NCI-H1105 (cell line): Measurements from ENCODE around the gene OR1J4.
"Not testable (repeated sequence)": the region's sequence is repeated elsewhere in the genome, so short reads cannot be mapped to it uniquely, and the experiment has no call there.

Source experiments
- DNase-seq: peaks from one replicate; lab custom pipeline; 2025; lab: John Stamatoyannopoulos, UW

OR1J4 gene, protein sequence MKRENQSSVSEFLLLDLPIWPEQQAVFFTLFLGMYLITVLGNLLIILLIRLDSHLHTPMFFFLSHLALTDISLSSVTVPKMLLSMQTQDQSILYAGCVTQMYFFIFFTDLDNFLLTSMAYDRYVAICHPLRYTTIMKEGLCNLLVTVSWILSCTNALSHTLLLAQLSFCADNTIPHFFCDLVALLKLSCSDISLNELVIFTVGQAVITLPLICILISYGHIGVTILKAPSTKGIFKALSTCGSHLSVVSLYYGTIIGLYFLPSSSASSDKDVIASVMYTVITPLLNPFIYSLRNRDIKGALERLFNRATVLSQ

DNA sequence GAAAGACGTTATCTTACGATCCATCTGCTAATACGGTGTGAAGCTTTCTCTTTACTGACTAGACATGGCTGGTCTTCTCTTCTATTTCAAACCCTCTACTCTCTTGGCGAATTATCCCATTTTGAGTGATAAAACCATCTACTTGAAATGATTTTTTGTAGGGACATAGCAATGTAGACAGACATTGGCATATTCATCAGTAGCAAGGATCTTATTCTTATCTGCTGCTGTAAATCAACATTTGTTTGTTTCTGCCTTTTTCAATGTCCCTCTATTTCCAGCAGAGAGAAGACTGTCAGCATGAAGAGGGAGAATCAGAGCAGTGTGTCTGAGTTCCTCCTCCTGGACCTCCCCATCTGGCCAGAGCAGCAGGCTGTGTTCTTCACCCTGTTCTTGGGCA lies at the start of gene OR1J4:
Gene OR1J4 (plus strand): TSS at position 301 of the 400 bp plus-strand sequence. CDS start 0 bp downstream, at position 301.
- DNase-seq: no peak

DNA sequence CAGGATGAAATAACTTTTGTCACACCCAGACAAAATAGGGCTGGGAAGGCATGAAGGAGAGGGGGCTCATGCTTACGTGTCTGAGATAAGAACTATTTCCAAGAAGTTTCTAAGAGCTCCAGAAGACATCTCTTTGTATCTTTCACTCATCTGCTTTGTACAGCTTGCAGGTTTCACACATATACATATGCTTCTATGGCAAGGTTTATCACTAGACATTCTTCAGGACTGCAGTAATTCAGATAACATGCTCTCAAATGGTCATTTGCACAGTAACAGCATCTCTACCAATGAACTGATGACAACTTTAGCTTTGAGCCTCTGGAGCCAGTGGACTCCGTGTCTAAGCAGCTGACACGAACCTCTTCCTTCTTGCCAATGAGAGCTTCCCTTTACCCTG lies 44.4 kb upstream of the OR1J4 start:
- DNase-seq: no peak

DNA sequence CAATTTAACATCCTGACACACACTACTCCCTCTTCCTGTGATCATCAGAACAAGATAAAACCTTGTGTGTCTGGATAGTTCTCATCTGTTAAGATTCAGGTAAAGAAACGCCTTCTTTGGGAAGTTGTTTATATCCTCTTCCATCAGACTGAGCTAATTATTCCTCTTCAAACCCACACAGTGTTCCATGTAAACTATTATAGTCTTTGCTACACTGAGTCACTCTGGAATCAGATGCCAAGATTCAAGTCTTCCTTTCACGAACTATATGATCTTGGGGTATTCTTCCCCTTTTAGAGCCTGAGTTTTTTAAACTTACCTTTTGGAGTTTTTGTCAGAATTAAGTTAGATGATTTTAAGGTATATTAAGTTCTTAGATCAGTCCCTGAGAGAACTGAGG lies 43.2 kb upstream of the OR1J4 start:
- DNase-seq: no peak

DNA sequence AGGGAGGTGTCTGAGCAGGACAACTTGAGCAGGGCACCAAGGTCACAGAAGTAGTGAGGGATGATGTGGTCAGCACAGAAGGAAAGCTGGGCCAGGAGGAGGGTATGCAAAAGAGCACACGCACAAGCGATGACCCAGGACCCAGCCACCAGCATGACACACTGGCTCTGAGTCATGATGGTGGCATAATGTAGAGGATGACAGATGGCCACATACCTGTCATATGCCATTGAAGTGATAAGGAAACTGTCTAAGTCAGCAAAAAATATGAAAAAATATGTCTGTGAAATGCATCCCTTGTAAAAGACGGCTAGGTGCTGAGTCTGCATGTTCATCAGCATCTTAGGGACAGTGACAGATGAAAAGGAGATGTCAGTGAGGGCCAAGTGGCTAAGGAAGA lies 41.6 kb upstream of the OR1J4 start:
- DNase-seq: no peak

DNA sequence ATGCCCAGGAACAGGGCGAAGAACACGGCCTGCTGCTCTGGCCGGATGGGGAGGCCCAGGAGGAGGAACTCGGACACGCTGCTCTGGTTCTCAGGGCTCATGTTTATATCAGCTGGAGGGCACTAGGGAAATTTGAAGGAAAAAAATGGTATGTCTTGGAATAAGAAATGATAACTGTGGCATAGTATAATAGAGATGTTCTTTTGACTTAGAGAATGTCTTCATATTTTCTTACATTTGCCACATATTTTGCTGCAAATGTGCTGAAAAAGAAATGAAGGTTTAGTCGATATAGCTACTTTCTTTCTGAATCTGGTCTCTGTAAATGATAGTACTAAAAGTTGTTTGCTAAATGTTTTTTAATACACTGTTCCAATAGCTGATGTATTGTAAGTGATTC lies 41.1 kb upstream of the OR1J4 start, which contains the start of gene OR1J1:
Gene OR1J1 (minus strand): TSS at position 101 of the 400 bp plus-strand sequence. CDS start 0 bp downstream, at position 101.
- no peak for DNase-seq

DNA sequence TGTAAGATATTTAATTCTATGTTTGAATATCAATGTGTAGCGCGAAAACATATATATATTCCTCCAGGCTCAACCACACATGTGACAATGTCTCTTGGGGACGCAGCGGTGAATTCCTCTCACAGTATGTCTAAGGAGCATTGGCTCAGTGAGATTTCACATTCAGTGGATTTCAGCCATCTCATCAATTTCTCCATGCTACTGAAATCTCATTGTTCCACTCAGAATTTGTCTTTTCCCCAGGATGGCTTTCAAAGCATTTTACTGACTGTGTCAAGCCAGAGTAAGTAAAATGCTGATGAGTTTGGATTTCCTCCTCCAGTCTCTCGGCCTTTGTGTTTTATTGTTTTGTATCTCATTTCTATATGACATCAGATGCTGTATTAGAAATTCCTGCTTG lies 39.9 kb upstream of the OR1J4 start:
- no peak for DNase-seq

DNA sequence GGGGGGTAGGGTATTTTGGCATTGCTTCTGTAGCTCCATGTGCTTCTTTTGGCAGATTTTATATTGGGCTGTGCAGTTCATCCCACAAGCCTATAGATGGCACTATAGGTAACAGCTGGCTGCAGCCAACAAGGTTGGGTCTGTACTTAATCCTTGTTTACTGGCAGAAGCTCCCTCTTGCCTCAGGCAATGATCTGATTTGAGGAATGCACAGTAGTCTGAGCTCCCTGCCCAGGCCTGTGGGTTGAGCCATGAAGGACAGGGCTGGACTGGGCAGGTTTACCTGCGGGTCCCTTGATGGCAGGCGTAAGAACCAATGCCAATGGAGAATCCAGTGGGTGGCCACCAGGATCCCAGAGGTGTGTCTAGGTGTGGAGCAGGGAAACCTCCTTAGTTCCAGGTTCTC lies 20.1 kb upstream of the OR1J4 start:
- DNase-seq: no peak

DNA sequence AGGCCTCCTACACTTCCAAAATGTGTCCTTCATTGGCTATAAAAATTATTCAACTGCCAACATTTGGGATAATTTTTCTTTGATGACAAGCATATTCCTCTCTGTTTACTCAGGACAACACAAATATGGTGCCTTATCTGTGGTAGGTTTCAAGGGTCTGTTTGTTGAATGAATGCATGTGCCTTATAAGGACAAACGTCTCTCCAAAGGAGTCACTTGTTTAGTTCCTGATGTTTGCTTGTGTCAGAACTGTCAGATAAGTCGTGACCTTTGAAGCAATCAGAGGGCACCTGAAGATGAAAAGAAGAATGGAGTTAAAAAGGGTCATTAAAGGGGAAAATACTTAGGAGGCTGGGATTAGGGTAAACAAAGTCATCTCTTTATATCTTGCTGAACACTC lies 12.0 kb upstream of the OR1J4 start:
- DNase-seq: no peak

DNA sequence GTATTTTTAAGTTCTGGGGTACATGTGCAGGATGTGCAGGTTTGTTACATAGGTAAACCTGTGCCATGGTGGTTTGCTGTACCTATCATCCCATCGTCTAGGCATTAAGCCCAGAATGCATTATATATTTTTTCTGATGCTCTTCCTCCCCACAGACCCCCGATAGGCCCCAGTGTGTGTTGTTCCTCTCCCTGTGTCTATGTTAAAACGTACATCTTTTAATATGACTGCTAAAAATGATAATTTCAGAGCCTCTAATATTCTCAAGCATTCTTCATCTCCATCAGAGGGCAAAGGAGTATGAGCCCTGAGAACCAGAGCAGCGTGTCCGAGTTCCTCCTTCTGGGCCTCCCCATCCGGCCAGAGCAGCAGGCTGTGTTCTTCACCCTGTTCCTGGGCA lies 8.4 kb upstream of the OR1J4 start, which contains the start of gene OR1J2:
Gene OR1J2 (plus strand): TSS at position 301 of the 400 bp plus-strand sequence. CDS start 0 bp downstream, at position 301.
- DNase-seq: no peak

DNA sequence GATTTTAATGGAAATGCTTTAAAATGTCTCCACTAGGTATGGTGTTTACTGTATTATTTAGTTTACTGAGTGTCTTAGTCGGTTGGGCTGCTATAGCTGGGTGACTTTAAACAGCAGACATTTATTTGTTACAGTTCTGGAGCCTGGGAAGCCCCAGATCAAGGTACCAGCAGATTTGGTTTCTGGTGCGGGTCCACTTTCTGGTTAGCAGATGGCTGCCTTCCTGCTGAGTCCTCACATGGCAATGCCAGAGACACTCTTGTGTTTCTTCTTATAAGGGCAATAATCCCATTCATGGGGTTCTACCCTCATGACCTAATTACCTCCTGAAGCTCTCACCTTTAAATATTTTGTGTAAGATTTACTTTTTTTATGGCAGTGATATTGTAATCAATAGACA lies 715 bp upstream of the OR1J4 start:
- no peak for DNase-seq

DNA sequence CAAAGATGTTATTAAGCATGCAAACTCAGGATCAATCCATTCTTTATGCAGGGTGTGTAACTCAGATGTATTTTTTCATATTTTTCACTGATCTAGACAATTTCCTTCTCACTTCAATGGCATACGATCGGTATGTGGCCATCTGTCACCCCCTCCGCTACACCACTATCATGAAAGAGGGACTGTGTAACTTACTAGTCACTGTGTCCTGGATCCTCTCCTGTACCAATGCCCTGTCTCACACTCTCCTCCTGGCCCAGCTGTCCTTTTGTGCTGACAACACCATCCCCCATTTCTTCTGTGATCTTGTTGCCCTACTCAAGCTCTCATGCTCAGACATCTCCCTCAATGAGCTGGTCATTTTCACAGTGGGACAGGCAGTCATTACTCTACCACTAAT lies 435 bp downstream of the OR1J4 start:
- no peak for DNase-seq

DNA sequence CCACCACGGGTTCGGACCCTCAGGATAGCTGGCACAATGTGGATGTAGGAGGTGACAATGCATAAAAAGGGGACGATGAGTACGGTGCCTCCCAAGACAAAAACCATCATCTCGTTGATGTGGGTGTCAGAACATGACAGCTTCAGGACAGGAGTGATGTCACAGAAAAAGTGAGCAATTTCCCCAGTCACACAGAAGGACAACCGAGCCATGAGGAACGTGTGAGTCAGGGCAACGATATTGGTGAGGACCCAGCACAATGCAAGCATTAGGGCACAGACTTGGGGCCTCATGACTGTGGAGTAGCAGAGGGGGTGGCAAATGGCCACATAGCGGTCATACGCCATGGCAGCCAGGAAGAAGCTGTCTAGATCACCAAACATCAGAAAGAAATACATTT lies 7.7 kb downstream of the OR1J4 start:
- DNase-seq: no peak

DNA sequence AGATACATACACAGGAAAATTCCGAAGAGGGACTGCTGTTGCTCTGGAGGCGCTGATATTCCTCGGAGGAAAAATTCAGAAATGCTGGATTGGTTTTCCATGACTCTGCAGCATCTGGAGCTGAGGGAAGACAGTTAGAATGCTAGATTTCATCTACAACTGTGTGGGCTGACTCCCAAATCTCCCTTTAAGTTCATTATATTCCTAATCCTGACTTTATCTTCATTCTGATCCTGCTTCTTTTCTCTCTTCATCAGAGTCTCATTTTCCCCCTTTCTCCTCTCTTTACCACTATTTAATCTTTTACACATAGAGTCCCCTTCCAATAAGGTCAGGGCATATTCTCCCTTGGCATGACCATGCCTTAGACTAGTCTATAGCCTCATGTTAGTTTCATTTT lies 8.3 kb downstream of the OR1J4 start, which contains the start of gene OR1N1:
Gene OR1N1 (minus strand): TSS at position 101 of the 400 bp plus-strand sequence. CDS start 0 bp downstream, at position 101.
- no peak for DNase-seq

DNA sequence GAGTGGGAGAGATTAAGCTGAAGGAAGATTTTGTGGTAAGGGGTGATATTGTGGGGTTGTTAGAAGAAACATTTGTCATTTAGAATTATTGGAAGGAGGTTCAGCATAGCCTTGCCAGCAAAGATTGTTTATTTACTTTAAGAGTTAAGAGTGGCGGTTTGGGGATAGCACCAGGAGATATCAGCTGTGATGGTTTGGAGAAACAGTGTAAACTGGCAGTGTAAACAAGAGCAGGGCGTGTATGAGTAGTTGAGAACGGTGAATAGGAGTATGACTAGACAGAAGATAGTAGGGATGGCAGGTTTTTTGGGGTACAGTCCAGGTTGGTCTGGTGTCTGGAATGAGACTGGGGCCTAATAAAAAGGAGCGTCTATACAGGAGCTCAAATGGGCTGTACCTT lies 12.2 kb downstream of the OR1J4 start:
- not testable (repeated sequence) for DNase-seq

DNA sequence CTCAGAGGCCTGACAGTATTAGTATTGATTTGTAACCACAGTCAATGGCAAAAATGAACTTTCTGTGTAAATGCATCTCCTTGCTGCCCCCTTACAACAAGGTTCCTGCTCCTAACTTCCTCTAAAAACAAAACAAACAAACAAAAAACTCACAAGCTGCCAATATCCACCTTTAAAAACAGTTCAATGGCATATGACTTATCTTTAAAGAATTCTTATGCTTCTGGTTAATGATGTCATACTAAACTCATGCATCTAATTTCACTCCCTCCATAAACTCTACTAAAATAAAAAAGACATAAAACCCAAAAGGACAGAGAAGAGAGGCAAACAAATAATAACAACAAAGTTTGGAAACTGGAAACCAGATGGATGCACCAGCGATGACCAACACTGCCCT lies 17.2 kb downstream of the OR1J4 start:
- DNase-seq: no peak

DNA sequence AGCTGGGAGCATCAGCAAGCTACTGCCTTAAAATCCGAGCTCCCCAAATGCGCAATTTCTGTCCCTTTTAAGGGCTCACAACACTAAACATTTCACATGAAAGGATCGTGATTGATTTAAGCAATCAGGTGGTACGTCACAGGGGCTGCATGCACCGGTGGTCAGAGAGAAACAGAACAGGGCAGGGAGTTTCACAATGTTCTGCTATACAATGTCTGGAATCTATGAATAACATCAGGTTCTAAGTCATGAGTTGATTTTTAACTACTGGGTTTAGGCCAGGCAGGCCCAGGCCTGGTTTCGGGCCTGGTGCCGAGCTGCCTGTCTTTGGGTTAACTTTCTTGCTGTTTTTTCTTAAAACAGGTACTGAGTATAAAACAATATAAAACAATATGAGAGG lies 18.1 kb downstream of the OR1J4 start:
- DNase-seq: not testable (repeated sequence)

DNA sequence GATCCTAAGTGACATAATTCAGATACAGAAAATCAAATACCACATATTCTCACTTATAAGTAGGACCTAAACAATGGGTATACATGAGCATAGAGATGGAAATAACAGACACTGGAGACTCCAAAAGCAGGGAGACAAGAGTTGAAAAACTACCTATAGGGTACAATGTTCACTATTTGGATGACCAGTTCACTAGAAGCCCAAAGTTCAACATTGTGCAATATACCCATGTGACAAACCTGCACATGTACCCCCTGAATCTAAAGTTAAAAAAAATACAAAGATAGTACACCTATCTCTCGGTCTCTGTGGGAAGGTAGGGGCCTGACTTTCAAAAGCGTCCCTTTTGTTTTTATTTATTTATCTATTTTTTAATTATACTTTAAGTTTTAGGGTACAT lies 19.8 kb downstream of the OR1J4 start:
- DNase-seq: no peak

DNA sequence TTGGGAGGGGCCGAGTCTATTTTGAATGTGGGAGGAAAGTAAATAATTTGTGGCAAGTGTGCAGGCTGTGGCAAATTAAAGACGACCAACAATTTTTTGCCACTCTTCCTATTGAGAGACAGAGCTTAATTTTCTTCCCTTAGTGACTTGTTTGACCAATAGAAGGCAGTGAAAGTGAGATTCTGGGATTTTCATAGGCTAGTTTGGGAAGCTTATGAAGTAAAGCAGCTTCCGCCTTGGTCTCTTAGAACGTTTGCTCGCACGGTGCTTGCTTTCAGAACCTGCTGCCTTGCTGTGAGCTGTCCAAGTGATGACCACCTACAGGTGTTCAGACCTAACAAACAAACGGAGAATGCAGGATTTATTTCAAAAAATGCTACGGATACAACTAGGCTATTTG lies 27.3 kb downstream of the OR1J4 start:
- no peak for DNase-seq

DNA sequence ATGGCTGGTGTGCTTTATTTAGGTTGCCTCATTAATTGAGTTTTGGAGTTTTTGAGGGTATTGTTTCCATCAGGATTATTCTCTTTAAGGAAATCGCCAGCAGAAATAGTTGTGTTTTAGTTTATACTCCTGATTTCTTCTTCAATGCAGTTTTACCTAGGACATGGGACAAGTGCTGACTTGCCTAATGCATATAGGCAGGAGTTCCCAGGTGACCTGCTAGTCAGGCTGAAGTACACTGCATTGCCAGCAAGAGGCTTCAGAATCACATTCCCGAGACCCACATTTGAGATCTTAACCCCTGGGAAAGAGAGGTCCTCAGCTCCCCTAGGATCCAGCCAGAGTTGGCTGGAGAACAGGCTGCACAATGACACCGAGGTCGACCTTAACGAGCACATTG lies 32.4 kb downstream of the OR1J4 start:
- DNase-seq: peak; percentile 5

DNA sequence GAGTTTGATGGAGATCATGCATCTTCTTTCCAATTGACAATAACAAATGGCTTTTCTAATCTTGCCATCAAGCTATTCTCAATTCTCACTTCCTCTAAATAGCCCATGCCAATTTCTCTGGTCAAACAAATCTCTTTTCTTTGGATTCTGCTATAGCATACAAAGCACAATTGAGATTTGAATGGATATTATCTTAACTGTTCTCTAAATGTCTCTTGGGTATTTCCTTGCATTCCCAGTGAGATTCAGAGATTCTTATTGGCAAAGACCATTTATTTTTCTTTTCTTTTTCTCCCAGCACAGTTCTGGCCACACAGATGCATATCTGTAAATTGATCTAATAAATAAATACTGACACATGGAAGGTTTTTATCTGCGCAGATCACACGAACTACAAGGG lies 33.9 kb downstream of the OR1J4 start, which contains the start of gene OR1N2:
Gene OR1N2 (plus strand): TSS at position 301 of the 400 bp plus-strand sequence. CDS start 100 bp downstream, outside the sequence.
- DNase-seq: no peak

DNA sequence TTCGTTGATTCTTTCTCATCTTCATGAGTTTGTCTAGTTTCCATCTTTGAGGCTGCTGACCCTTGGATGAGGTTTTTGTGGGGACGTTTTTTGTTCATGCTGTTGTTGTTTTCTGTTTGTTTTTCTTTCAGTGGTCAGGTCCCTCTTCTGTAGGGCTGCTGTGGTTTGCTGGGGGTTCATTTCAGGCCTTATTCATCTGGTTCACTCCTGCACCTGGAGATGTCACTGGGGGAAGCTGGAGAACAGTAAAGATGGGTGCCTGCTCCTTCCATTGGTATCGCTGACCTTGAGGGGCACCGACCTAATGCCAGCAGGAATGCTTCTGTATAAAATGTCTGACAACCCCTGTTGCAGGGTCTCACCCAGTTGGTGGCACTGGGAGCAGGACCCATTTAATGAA lies 42.5 kb downstream of the OR1J4 start:
- no peak for DNase-seq

DNA sequence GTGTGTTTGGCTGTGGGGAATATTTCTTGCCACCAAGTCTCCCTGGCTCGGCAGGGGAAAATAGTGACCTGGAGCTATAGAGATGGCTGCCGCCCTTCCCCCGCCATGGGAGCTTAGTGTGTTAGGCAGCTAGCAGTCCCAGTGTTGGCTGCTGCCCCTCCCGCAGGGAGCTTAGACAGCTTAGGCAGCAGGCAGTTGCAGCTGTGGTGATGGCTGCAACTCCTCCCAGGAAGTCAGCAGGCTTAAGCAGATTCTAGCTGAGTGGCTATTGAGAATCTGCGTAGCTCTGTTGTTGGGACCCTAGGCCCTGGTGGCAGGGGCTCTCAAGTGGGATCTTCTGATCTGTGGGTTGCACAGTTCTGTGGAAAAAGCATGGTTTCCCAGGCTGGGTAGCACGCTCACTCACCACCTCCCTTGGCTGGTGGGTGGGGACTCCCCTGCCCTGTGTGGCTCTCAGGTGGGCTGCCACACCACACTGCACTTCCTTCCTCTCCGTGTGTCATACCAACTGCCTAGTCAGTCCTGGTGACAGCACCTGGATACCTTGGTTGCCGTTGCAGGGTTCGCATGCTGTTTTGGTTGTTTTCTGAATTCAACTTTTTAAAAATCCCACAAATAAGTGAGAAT lies 43.3 kb downstream of the OR1J4 start:
- no peak for DNase-seq

DNA sequence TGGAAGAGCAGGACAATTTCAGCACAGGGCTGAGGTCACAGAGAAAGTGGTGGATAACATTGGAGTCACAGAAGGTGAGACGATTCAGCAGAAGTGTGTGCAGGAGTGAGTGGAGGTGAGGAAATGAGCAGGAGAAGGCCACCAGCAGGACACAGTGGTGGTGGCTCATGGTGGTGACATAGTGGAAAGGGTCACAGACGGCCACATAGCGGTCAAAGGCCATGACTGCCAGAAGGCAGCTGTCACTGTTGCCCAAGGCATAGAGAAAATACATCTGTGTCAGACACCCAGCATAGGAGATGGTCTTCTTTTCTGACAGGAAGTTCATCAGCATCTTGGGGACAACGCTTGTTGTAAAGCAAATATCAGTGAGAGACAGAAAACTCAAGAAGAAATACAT lies 49.0 kb downstream of the OR1J4 start:
- no peak for DNase-seq
